Prostate gland (tissue), 2 donors: ENCODE data around the gene KIF2C. TPM values are rescaled to one million over a fixed set of nuclear protein-coding genes. Genes with fewer than 3 reads are reported as not detected.
A peak's percentile ranks its signal among the peaks of the same experiment; 100 is the strongest.

Experiments
- DNase-seq: peaks from one replicate; pipeline ENCODE4 v3.0.0-alpha.2; 2019; ENCODE audit warnings: low spot score
- H3K27ac ChIP-seq, 2 donors: fragments of 200-600 bp; sonication (generic); 2 replicates each; pipeline ENCODE4 v1.5.1; 2017 to 2019
- H3K27me3 ChIP-seq: fragments of 200-600 bp; sonication (generic); replicated peaks from 2 replicates; pipeline ENCODE4 v1.5.1; 2019; ENCODE audit not compliant: insufficient read depth
- H3K36me3 ChIP-seq, 2 donors: fragments of 200-600 bp; sonication (generic); 1 replicate in 1 of 2; 2 replicates in 1 of 2; pipeline versions ENCODE4 v1.5.1 to v1.8.1; 2017 to 2019
- H3K4me1 ChIP-seq: fragments of 200-600 bp; sonication (generic); replicated peaks from 2 replicates; pipeline ENCODE4 v1.5.1; 2019
- H3K4me3 ChIP-seq, 2 donors: fragments of 200-600 bp; sonication (generic); 2 replicates each; pipeline ENCODE4 v1.5.1; 2017 to 2019
- H3K9me3 ChIP-seq: fragments of 200-600 bp; sonication (generic); 2 replicates; pipeline ENCODE4 v1.5.1; 2017
- CTCF ChIP-seq, 4 experiments: fragments of 200-600 bp in 2 of 4; fragments of 450-650 bp in 2 of 4; sonication (generic) in 2 of 4; IDR thresholded peaks; 1 replicate in 3 of 4; 2 replicates in 1 of 4; pipeline ENCODE4 v1.5.1; 2016 to 2019; ENCODE audit warnings: antibody characterized with exemption in 4 of 4, mild to moderate bottlenecking in 2 of 4, moderate library complexity in 2 of 4
- POLR2A ChIP-seq: fragments of 450-650 bp; IDR thresholded peaks from one replicate; pipeline ENCODE4 v1.6.1; 2016; ENCODE audit warnings: antibody characterized with exemption, mild to moderate bottlenecking
- POLR2AphosphoS5 ChIP-seq: sonication (generic); formaldehyde crosslinking; IDR thresholded peaks from one replicate; pipeline ENCODE4 v1.6.1; 2017; ENCODE audit warnings: antibody characterized with exemption
- WGBS: methylation state at CpG from one replicate; pipeline ENCODE4 v1.1.5; 2018; 5-methylcytosine and 5-hydroxymethylcytosine counted together
- intact Hi-C: fragments of 100-400 bp; cut with DNase I; formaldehyde crosslinking; loops from one replicate; pipeline ENCODE4 v1.14.2; 2022
- total RNA-seq, 2 donors: library from RNA; depleted of rRNA; stranded (reverse); fragments of >200 nt; gene quantifications; one replicate each; pipeline ENCODE4 v1.1.0, GENCODE V29; 2016

KIF2C gene
- total RNA-seq, 2 donors from 2014 or later = 3.5 to 13.2 TPM

DNA sequence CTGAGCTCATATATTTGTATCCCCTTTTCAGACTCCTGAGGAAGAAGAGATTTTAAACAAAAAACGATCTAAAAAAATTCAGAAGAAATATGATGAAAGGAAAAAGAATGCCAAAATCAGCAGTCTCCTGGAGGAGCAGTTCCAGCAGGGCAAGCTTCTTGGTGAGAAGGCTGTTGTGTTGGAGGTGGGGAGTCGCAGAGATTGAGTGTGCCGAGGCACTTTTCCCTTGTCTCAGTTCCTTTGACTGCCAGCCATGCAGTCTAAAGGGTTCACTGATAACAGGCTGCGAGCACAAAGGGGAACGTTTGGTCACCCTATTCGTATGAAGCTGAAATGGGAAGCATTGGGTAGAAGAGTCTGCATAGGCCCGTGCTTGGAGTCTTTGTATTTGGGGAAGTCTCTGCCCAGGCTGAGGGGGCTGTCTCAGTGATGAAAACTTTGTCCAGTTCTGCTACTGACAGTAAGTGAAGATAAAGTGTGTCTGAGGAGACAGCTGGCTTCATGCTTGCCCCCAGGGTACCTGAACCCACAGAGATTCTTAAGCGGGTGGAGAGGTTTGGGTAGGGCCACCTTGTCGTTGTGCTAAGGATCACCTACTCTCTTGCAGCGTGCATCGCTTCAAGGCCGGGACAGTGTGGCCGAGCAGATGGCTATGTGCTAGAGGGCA lies 38.5 kb downstream of the KIF2C start:
- TF ChIP-seq POLR2AphosphoS5 (no peak), POLR2A (no peak), CTCF (IDR thresholded peaks at IDR 0.05) (no peak)
- no peak for DNase-seq
- intact Hi-C loops = loop anchor here (5.0 to 10.0 kb wide), 2 partner anchors 234 to 527 kb away; partner anchors contain the start of genes HECTD3 and UROD
- H3K9me3 ChIP-seq = no peaks in the 10 kb centered on the region
- no peak overlapping the region for H3K4me3 ChIP-seq
- no peaks in the 10 kb centered on the region for H3K27me3 ChIP-seq
- 75% methylated on average over 13 of the region's 13 CpGs for WGBS
- H3K36me3 ChIP-seq = peaks cover 4 to 5% of the 10 kb centered on the region in 2 donors
- H3K27ac ChIP-seq = no peak overlapping the region
- H3K4me1 ChIP-seq = peaks cover 5% of the 10 kb centered on the region

DNA sequence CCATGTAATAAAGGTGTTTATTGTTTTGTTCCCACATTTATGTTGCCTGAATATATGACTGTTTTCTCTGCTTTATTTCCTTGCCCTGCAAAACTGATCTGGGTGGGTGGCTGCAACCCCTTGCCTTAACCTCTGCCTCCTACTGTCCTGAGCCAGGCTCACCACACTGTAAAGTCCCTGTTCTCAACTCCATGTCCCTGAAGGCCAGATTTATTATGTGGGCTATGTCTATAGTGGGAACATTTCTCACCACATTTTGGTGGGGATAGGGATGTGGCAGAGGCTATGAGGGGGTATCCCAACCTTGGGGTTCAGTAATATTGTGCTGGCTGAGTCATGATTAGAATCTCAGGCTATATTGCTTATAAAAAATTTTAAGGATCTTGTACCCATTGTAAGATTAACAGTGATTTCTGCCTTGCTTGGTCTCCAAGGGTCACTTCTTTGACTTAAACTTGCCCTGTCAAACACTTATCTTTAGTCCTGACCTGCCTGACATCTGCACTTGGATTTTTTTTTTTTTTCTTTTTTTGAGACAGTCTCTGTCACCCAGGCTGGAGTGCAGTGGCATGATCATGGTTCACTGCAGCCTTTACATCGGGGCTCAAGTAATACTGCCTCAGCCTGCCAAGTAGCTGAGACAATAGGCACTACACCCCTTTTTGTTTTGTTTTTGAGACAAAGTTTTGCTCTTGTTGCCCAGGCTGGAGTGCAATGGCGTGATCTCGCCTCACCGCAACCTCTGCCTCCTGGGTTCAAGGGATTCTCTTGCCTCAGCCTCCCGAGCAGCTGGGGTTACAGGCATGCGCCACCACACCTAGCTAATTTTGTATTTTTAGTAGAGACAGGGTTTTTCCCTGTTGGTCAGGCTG lies 39.3 kb downstream of the KIF2C start:
- Histone ChIP-seq H3K4me3 (no peak overlapping the region), H3K27me3 (no peaks in the 10 kb centered on the region), H3K4me1 (peaks cover 5% of the 10 kb centered on the region), H3K9me3 (no peaks in the 10 kb centered on the region), H3K36me3 (peaks cover 4 to 5% of the 10 kb centered on the region in 2 donors), H3K27ac (no peak overlapping the region)
- intact Hi-C loops = loop anchor here (5.0 to 10.0 kb wide), 2 partner anchors 233 to 526 kb away; partner anchors contain the start of genes HECTD3 and UROD
- 93% methylated on average over 6 of the region's 6 CpGs for WGBS
- TF ChIP-seq POLR2AphosphoS5 = no peak
- DNase-seq = no peak

DNA sequence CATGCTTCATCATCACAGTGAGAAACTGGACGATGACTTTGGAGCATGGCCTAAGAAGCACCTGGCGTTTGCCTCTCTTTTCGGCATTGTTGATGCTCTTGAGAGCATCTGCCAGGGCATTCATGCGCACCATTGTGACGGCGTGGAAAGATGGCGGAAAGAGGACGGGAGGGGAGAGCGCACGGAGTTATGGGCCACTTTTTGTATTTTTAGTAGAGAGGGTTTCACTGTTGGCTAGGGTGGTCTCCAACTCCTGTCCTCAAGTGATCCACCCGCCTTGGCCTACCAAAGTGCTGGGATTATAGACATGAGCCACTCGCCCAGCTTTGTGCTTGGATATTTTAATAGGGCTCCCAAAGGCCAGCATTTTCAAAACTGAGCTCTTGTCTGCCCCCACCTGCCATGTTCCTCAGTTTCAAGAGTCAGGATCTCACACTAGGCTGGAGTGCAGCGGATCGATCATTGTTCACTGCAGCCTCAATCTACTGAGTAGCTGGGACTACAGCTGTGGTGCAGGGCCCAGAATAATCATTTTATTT lies 41.0 kb downstream of the KIF2C start:
- Histone ChIP-seq H3K36me3 (peaks cover 4 to 5% of the 10 kb centered on the region in 2 donors), H3K27ac (no peak overlapping the region), H3K27me3 (no peaks in the 10 kb centered on the region), H3K4me1 (peaks cover 5% of the 10 kb centered on the region), H3K4me3 (no peak overlapping the region), H3K9me3 (no peaks in the 10 kb centered on the region)
- TF ChIP-seq POLR2A (no peak), POLR2AphosphoS5 (no peak), CTCF (IDR thresholded peaks at IDR 0.05) (no peak)
- intact Hi-C loops = no loop called here
- DNase-seq = no peak
- 84% methylated on average over 14 of the region's 14 CpGs for WGBS

DNA sequence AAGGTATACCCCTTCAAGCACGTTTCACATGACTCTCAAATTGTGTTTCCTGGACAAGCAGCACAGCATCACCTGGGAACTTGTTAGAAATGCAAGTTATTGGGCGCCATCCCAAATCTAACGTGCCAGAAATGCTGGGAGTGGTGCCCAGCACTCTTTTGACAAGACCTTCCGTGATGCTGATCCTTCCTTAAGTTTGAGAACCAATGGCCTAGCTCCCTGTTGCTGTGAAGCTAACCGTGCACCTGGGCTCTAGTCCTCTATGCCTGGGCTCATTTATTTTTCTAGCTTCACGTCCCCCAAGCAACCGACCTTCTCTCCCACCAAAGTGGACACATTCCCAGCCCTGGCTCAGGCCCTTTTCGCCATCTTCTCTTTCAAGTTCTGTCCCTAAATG lies 44.1 kb downstream of the KIF2C start:
- intact Hi-C loops = no loop called here
- H3K4me1 ChIP-seq = no peaks in the 10 kb centered on the region
- WGBS = 27% methylated on average over 8 of the region's 8 CpGs
- H3K4me3 ChIP-seq = peak overlapping the region; percentile 20 to 31
- H3K27me3 ChIP-seq = no peaks in the 10 kb centered on the region
- TF ChIP-seq POLR2A = no peak
- no peak for TF ChIP-seq CTCF (IDR thresholded peaks at IDR 0.05)
- peak; percentile 35 for TF ChIP-seq POLR2AphosphoS5
- no peaks in the 10 kb centered on the region for H3K9me3 ChIP-seq
- H3K27ac ChIP-seq = peak overlapping the region in 1 of 2 donors; percentile 21
- no peaks in the 10 kb centered on the region for H3K36me3 ChIP-seq
- peak; percentile 63 for DNase-seq
